GM12878 (cell line): ENCODE results near the gene GGCT. TPM values are rescaled to one million over a fixed set of nuclear protein-coding genes. Genes with fewer than 3 reads are reported as not detected.

Source experiments
- MYB ChIP-seq: fragments of 150-350 bp; IDR thresholded peaks from 2 replicates; pipeline ENCODE4 v1.6.1; 2014; ENCODE audit warnings: mild to moderate bottlenecking, low read depth, low read length, borderline replicate concordance
- NFYB ChIP-seq: IDR thresholded peaks from 2 replicates; pipeline ENCODE4 v1.6.1; 2011; ENCODE audit warnings: low read depth, mild to moderate bottlenecking, low read length, improper control_type of control experiment, moderate library complexity; ENCODE audit not compliant: insufficient read depth
- polyA plus RNA-seq, 11 experiments: library from polyadenylated mRNA; depleted of rRNA in 4 of 11; unstranded in 6 of 11; stranded (reverse) in 5 of 11; fragments of >200 nt; fragmentation: Nextera tagmentation in 4 of 11; fragmentation: Illumina TruSeq in 1 of 11; extraction: Ambion mirVana in 4 of 11; extraction: Trizol in 1 of 11; gene quantifications; 1 replicate in 1 of 11; 2 replicates in 10 of 11; pipeline versions ENCODE4 v1.2.1 to v1.2.3, GENCODE V29; 2011 to 2016; ENCODE audit warnings: inconsistent platforms in 2 of 11, missing spikeins in 2 of 11, low read depth in 1 of 11
- total RNA-seq, 4 experiments: library from RNA; depleted of rRNA in 3 of 4; stranded (reverse); fragments of >200 nt in 3 of 4; fragmentation: Illumina TruSeq in 1 of 4; extraction: Trizol in 1 of 4; gene quantifications; 2 replicates each; pipeline versions ENCODE4 v1.2.1 to v1.2.3, GENCODE V29; 2013 to 2021
- TF ChIP-seq, protein P1 (sequence below): fragments of 450-650 bp; IDR thresholded peaks from 2 replicates; pipeline ENCODE4 v1.6.1; 2017; ENCODE audit warnings: mild to moderate bottlenecking, low read depth, inconsistent platforms; ENCODE audit not compliant: poor library complexity, severe bottlenecking
- TF ChIP-seq, protein P2 (sequence below): fragments of 450-650 bp; IDR thresholded peaks from 2 replicates; pipeline ENCODE4 v1.6.1; 2018; ENCODE audit warnings: mild to moderate bottlenecking, low read depth, moderate library complexity; ENCODE audit not compliant: partially characterized antibody
- TF ChIP-seq, protein P3 (sequence below): fragments of 150-350 bp; IDR thresholded peaks from 2 replicates; pipeline ENCODE4 v1.6.1; 2016; ENCODE audit warnings: low read depth, low read length

The GGCT gene
- total and polyA plus RNA-seq, 10 of the 15 experiments (the other 5 are each of a cell fraction or from before 2014, with no cell fraction given), result 57.0 to 215 (median 92.3) TPM

DNA sequence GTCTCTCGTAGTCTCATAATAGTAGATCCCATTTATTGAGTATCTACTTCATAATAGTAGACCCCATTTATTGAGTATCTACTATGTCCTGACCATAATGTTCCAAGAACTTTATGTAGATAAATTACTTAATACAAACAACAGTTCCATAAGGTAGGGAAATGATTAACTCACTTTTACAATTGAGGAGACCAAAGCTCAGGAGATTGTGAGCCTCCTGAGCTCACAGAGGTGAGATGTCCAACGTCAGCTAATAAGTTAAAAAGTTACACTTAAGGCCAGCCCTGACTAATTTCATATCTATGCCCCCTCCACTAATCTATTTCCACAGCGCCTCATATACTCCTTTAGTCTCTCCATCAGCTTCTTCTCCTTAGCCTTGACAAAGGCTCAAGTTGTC is 17.5 kb upstream of the GGCT start (continued):
- TF ChIP-seq, protein P1, sequence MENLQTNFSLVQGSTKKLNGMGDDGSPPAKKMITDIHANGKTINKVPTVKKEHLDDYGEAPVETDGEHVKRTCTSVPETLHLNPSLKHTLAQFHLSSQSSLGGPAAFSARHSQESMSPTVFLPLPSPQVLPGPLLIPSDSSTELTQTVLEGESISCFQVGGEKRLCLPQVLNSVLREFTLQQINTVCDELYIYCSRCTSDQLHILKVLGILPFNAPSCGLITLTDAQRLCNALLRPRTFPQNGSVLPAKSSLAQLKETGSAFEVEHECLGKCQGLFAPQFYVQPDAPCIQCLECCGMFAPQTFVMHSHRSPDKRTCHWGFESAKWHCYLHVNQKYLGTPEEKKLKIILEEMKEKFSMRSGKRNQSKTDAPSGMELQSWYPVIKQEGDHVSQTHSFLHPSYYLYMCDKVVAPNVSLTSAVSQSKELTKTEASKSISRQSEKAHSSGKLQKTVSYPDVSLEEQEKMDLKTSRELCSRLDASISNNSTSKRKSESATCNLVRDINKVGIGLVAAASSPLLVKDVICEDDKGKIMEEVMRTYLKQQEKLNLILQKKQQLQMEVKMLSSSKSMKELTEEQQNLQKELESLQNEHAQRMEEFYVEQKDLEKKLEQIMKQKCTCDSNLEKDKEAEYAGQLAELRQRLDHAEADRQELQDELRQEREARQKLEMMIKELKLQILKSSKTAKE, result no peak
- TF ChIP-seq, protein P2, sequence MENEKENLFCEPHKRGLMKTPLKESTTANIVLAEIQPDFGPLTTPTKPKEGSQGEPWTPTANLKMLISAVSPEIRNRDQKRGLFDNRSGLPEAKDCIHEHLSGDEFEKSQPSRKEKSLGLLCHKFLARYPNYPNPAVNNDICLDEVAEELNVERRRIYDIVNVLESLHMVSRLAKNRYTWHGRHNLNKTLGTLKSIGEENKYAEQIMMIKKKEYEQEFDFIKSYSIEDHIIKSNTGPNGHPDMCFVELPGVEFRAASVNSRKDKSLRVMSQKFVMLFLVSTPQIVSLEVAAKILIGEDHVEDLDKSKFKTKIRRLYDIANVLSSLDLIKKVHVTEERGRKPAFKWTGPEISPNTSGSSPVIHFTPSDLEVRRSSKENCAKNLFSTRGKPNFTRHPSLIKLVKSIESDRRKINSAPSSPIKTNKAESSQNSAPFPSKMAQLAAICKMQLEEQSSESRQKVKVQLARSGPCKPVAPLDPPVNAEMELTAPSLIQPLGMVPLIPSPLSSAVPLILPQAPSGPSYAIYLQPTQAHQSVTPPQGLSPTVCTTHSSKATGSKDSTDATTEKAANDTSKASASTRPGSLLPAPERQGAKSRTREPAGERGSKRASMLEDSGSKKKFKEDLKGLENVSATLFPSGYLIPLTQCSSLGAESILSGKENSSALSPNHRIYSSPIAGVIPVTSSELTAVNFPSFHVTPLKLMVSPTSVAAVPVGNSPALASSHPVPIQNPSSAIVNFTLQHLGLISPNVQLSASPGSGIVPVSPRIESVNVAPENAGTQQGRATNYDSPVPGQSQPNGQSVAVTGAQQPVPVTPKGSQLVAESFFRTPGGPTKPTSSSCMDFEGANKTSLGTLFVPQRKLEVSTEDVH, result no peak
- TF ChIP-seq NFYB (no peak), MYB (no peak)
- TF ChIP-seq, protein P3, sequence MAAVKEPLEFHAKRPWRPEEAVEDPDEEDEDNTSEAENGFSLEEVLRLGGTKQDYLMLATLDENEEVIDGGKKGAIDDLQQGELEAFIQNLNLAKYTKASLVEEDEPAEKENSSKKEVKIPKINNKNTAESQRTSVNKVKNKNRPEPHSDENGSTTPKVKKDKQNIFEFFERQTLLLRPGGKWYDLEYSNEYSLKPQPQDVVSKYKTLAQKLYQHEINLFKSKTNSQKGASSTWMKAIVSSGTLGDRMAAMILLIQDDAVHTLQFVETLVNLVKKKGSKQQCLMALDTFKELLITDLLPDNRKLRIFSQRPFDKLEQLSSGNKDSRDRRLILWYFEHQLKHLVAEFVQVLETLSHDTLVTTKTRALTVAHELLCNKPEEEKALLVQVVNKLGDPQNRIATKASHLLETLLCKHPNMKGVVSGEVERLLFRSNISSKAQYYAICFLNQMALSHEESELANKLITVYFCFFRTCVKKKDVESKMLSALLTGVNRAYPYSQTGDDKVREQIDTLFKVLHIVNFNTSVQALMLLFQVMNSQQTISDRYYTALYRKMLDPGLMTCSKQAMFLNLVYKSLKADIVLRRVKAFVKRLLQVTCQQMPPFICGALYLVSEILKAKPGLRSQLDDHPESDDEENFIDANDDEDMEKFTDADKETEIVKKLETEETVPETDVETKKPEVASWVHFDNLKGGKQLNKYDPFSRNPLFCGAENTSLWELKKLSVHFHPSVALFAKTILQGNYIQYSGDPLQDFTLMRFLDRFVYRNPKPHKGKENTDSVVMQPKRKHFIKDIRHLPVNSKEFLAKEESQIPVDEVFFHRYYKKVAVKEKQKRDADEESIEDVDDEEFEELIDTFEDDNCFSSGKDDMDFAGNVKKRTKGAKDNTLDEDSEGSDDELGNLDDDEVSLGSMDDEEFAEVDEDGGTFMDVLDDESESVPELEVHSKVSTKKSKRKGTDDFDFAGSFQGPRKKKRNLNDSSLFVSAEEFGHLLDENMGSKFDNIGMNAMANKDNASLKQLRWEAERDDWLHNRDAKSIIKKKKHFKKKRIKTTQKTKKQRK, result no peak
